Stimulated activated CD4-positive, alpha-beta T cell treated with anti-CD3 and anti-CD28 coated beads, Interleukin-2, amount 100 ng/mL, for 48 hours (primary cell): ENCODE results near the gene GAS2L1.

Experiments
- DNase-seq, 2 donors: peaks; one replicate each; pipeline ENCODE4 v3.0.0-alpha.2; 2020

GAS2L1 gene

GRCh38 chr22:29328566-29329500, 22.4 kb downstream of the GAS2L1 start:
- no peak for DNase-seq

- no peak for DNase-seq
Measured at GRCh38 chr22:29329581-29329980, 23.1 kb downstream of the GAS2L1 start.

DNA sequence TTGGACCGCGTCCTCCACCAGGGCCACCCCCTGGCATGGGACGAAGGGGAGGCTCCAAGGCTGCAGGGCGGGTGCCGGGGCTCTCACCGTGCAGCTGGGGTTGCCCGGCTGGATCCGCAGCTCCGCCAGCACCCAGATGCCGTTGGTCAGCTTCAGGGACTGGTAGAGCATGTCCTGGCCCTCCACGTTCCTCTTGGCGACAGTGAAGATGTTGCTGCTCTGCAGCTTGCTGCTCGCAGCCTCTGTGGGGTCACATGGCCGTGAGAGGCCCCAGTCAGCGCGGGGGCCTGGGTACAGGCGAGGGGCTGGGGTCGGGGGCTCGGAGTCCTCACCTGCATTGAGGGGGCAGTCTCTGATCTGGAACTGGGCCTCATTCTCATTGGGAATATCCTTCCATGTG, 23.8 kb downstream of the GAS2L1 start:
- DNase-seq: no peak

DNA sequence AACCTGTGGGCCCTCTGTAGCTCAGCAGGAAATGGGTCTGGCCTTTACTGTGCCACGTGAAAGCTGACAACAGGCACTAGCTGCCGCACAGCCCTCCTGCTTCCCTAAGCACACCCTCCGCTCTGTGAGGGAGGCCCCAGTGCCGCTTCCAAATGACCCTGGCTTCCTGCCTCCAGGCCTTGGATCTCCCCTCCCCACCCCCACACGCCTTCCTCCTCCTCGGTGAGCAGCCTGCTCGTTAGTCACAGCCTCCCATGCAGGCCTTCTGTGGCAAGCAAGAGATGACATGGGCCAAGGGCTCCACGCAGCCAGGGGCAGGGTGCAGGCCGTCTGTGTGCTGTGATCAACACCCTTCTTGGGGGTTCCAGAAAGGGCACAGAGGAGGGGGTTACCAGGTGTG, 24.3 kb downstream of the GAS2L1 start:
- DNase-seq: no peak

DNA sequence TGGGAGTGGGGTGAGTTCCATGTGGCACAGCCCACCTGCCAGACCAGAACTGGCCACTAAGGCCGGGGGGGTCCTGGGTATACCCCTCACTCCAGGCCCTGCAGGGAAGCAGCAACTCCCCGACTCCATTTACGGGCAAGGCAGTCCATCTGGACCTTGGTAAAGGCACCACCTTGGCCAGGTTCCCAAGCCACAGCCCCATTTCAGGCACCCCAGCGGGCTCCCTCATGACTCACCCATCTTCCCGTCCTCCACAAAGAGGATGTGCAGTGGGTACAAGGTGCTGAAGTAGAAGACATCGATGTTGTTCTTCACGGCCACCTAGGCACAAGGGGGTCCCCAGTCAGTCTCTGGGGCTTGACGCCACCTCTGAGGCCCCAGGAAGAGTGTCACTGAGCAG, 24.8 kb downstream of the GAS2L1 start:
- DNase-seq: no peak

DNA sequence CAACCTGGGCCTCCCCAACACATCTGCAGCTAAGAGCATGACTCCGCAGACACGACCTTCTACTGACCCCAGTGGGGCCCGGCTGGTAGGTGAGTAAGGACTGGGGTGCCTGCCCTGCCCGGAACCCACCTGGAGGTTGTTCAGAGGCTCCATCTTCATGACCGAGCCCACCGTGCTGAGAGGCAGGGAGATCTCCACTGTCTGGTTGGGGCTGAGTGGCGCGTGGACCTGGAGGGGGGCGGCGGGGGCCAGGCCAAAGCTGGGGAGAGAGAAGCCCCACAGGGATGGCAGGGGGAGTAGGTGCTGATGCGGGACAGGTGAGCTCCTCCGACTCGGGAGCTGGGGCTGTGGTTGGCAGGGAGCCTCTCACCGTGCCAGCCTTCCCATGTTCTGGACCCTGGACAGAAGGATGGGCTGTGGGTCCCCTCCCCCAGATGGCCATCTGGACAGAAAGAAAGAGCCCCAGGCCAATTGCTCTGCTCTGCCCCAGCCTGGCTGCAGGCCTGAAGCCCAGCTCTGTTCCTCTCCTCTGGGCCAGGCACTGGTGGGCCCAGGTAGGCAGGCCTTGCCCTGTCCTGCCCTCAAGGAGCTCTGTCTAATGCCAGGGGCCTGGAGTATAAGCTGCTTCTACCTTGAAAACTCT, 25.3 kb downstream of the GAS2L1 start:
- DNase-seq: no peak

GRCh38 chr22:29332886-29333496, 26.5 kb downstream of the GAS2L1 start:
- DNase-seq: no peak

DNA sequence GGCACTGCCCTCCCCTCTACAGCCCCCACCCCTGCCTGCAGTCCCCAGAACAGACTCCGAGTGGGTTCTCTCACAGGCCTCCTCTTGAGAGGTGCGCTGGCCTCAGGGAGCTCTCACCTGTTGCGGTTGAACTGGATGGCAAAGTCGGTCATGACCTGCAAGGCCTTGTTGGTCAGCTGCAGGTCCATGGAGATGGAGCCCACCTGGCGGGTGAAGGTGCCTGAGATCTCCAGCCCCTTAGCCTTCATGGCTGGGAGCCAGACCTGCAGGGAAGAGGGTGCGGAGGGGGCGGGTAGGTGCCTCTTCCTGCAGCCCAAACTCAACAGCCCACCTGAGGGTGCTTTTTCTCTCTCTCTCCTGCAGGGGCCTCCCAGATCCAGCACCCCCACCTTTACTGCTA, 27.7 kb downstream of the GAS2L1 start:
- no peak for DNase-seq

- DNase-seq: no peak
Measured at GRCh38 chr22:29334696-29335344, 28.4 kb downstream of the GAS2L1 start.

GRCh38 chr22:29335656-29336055, 29.2 kb downstream of the GAS2L1 start:
- no peak for DNase-seq

GRCh38 chr22:29336751-29337490, 30.5 kb downstream of the GAS2L1 start:
- no peak for DNase-seq

- no peak for DNase-seq
Measured at GRCh38 chr22:29337631-29338284, 31.3 kb downstream of the GAS2L1 start.

- DNase-seq: no peak
Measured at GRCh38 chr22:29338398-29338797, 31.9 kb downstream of the GAS2L1 start.

- DNase-seq: no peak
Measured at GRCh38 chr22:29339381-29340235, 33.2 kb downstream of the GAS2L1 start.

DNA sequence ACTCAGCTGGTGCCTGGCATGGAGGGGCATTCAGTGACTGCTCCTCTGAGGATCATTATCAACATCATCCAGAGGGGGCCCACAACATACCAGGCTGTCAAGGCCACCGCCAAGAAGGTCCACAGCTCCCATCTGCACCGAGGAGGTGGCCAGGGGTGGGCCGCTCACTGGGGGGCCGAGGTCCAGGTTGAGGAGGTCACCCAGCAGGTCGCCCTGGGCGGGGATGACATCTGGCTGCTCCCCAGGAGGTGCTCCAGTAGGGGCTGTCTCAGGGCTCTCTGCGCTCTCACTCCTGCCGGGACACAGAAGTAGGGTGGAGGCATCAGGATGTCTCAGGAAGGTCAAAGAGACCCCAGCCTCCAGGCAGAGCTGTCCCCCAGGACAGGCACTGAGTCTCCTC, 34.1 kb downstream of the GAS2L1 start:
- no peak for DNase-seq

DNA sequence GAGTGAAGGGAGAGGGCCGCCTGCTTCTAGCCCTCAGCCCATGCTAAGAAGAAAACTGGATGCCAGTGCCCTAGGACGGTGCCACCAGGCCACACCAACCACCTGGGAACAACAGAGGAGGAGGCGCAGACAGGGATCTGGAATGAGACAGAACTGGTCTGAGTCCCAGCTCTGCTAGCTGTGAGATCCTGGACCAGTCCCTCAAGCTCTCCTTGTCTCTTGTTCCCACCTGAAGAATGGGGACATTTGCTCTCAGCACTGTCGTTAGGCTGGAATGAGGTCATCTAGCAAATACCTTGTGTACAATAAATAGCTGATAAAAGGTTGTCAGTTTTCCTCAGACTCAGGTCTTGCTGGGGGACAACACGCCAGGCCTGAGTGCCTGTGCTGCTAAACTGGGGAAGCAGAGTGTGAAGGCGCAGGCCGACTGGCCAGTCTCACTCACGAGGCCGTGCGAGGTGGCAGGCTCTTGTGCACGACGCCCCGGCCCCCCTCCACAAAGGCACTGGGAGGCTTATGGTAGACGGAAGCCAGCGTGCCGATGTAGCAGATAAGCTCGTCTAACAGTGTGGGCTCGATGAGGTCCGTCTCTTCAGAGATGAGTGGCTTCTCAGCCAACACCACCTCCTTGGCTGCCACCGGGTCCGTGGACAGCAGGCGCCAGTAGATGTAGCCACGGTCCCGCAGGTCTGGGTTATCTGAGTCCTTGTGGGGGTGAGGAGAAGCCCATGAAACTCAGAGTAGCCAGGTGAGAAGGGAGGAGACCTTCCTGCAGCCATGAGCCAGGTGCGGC, 34.8 kb downstream of the GAS2L1 start:
- no peak for DNase-seq

DNA sequence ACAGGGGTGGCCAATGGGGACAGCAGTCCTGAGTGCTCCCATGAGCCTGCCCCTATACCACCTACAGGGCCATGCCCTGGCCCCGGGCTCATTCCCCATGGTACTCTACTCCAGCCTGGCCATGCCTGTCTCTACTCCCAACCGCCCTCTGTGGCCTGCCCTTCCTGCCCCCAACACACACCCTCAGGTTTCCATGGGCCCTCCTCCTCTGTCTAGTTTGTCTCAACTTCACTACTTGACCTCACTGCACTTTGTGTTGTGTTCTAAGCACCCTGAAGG, 35.3 kb downstream of the GAS2L1 start:
- DNase-seq: no peak

- no peak for DNase-seq
Measured at GRCh38 chr22:29342177-29342576, 35.7 kb downstream of the GAS2L1 start.

DNA sequence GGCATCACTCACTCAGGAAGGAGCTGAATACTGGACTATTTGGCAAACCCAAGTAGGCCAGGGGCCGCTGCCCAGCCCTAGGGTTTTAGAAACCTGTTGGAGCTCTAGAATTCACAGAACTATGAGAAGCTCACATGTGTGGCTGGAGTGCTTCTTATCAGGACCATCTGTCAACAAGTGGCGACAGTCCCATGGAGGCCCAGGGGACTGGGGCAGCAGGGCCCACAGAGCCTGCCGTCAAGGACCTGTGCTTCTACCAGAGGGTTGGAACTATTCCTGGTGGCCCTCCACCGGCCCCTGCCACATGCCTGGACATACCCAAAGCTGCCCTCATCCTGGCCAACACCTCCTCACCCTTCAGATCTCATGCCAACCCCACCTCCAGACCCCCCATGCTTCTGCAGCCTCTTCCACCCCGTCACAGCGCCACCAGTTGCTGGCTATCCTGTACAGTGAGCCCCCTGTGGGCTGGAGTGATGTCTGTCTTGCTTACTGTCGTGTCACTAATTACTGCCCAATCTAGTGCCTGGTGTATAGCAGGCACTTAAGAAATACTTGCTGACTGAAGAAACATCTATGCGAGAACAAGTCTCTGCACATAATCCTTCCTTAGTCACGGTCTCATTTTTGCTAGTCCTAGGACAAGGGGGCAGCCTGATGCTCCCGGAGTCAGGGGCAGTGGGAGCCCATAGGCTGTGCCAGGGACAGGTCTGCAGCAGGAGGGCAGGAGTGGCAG, 36.3 kb downstream of the GAS2L1 start:
- DNase-seq: no peak

GRCh38 chr22:29343313-29343805, 36.9 kb downstream of the GAS2L1 start:
- DNase-seq: no peak
